ENCODE results near the gene RAVER1.
"Not testable (repeated sequence)": the region's sequence is repeated elsewhere in the genome, so short reads cannot be mapped to it uniquely, and the experiment has no call there.

RAVER1 gene

GRCh38 chr19:10289836-10290356 is 43.4 kb downstream of the RAVER1 start, which contains the start of gene ICAM5:
ICAM5 (plus strand) TSS chr19:10289952; CDS start chr19:10290044, 92 bp downstream.
- peak; percentile 65 for DNase-seq

- DNase-seq, result peak; percentile 49
Observed at GRCh38 chr19:10289167-10289835, 44.0 kb downstream of the RAVER1 start.

- no peak for DNase-seq
Observed at GRCh38 chr19:10288662-10289166, 44.6 kb downstream of the RAVER1 start.

DNA sequence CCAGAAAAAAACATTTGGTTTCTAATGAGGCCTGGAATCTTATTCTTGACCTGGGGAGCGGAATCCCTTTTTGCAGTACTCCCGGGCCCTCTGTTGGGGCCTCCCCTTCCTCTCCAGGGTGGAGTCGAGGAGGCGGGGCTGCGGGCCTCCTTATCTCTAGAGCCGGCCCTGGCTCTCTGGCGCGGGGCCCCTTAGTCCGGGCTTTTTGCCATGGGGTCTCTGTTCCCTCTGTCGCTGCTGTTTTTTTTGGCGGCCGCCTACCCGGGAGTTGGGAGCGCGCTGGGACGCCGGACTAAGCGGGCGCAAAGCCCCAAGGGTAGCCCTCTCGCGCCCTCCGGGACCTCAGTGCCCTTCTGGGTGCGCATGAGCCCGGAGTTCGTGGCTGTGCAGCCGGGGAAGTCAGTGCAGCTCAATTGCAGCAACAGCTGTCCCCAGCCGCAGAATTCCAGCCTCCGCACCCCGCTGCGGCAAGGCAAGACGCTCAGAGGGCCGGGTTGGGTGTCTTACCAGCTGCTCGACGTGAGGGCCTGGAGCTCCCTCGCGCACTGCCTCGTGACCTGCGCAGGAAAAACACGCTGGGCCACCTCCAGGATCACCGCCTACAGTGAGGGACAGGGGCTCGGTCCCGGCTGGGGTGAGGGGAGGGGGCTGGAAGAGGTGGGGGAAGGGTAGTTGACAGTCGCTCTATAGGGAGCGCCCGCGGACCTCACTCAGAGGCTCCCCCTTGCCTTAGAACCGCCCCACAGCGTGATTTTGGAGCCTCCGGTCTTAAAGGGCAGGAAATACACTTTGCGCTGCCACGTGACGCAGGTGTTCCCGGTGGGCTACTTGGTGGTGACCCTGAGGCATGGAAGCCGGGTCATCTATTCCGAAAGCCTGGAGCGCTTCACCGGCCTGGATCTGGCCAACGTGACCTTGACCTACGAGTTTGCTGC is 46.3 kb downstream of the RAVER1 start, which contains the start of gene ICAM4:
Gene ICAM4, plus strand, starts transcription at position 153 of the 935 bp plus-strand sequence. Its CDS starts 58 bp downstream, at position 211.
- DNase-seq, result no peak

DNA sequence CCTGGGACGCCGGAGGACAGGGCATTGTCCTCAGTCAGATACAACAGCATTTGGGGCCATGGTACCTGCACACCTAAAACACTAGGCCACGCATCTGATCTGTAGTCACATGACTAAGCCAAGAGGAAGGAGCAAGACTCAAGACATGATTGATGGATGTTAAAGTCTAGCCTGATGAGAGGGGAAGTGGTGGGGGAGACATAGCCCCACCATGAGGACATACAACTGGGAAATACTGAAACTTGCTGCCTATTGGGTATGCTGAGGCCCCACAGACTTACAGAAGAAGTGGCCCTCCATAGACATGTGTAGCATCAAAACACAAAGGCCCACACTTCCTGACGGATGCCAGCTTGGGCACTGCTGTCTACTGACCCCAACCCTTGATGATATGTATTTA is 47.9 kb downstream of the RAVER1 start:
- DNase-seq, result no peak

DNA sequence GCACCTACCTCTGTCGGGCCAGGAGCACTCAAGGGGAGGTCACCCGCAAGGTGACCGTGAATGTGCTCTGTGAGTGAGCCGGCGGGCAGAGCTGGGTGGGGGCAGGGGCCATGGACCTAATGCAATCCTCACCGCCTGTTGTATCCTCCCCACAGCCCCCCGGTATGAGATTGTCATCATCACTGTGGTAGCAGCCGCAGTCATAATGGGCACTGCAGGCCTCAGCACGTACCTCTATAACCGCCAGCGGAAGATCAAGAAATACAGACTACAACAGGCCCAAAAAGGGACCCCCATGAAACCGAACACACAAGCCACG is 48.4 kb downstream of the RAVER1 start:
- DNase-seq, result no peak

GRCh38 chr19:10284065-10284959 is 49.0 kb downstream of the RAVER1 start:
- no peak for DNase-seq

- DNase-seq, result no peak
Observed at GRCh38 chr19:10283301-10284064, 49.8 kb downstream of the RAVER1 start.

DNA sequence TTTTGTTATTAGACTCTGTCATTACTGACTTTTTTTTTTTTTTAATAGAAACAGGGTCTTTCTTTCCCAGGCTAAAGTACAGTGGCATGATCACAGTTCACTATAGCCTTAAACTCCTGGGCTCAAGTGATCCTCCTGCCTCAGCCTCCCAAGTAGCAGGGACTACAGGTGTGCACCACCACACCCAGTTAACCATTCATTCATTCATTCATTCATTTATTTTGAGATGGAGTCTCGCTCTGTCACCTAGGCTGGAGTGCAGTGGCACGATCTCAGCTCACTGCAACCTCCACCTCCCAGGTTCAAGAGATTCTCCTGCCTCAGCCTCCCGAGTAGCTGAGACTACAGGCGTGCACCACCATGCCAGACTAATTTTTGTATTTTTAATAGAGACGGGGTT is 51.3 kb downstream of the RAVER1 start:
- DNase-seq, result not testable (repeated sequence)

- no peak for DNase-seq
Observed at GRCh38 chr19:10279737-10280442, 53.4 kb downstream of the RAVER1 start.

DNA sequence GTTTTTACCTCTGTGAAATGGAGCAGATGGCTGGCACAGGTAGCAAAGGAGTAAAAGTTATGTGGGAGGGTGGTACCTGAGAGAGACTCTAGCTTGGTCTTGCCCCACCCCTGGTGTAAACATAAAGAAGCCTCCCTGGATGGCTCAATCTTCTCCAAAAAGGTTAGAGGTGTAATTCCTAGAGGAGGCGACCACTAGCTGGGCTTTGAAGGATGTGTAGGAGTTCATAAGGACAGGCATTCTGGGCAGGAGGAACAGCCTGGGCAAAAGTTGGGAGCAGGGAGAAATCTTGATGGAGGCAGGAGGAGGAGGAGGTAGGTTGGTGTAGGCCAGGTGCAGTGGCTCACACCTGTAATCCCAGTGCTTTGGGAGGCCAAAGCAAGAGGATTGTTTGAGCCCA is 54.4 kb downstream of the RAVER1 start:
- no peak for DNase-seq

DNA sequence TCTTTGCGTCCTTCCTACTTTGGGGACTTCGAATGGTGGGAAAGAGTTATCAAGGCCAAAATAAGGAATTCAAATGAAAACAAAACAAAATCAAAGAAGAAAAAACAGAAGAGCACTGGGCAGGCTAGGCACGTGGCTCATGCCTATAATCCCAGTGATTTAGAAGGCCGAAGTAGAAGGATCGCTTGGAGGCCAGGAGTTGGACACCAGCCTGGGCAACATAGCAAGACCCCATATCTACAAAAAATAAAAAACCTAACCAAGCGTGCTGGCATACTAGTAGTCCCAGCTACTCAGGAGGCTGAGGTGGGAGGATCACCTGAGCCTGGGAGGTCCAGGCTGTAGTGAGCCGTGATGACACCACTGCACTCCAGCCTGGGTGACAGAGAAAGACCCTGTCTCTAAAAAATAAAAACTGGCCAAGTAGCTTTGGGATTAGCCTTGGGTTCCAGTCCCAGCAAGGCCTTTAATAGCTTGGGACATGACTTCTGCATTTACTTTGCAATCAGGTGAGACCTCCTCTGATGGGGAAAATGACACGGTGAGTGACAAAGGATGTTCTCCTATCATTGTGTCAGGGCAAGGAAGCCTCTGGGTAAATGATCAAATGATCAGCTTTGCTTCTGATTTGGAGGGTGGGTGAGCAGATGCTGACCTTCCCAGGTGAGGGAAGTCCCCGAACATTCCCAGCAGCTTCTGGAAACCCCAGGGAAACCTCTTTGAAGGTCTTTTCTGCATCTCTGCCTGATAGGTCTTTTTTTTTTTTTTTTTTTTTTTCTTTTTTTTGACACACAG is 55.3 kb downstream of the RAVER1 start:
- no peak for DNase-seq

DNA sequence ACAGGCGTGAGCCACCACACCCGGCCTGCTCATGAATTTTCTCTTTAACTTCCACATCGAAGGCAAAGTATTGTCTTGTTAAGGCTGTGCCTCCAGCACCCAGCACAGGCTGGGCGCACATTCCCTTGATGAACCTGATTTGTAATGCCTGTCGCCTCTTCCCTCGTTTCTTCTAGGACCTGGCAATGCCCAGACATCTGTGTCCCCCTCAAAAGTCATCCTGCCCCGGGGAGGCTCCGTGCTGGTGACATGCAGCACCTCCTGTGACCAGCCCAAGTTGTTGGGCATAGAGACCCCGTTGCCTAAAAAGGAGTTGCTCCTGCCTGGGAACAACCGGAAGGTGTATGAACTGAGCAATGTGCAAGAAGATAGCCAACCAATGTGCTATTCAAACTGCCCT is 58.7 kb downstream of the RAVER1 start:
- DNase-seq, result no peak

DNA sequence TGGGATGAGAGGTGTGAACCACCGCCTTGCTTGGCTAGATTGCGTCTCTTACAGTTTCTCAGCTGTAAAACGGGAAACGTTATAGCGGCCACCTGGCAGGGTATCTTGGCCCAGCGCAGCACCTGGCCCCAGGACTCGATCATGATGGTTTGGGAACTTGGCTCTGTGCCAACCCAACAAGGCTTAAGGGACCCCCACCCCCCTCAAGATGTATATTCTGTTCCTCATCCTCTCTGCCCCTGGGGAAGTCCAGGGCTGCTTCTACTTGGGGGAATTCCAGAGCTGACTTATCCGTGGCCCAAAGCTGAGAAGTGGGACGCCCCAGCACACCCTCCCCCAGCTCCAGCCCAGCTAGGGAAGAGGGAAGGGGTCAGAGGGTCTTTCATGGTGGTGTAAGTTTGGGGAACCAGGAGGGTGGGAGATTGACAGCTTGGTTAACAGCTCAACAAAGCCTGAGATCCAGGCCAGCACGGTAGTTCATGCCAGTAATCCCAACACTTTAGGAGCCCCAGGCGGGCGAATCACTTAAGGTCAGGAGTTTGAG is 61.7 kb downstream of the RAVER1 start:
- no peak for DNase-seq

- peak; percentile 64 for DNase-seq
Observed at GRCh38 chr19:10270616-10271394, 62.5 kb downstream of the RAVER1 start, which contains the start of gene ICAM1. ICAM1 (plus strand) TSS chr19:10271120; CDS start chr19:10271160, 40 bp downstream.

- peak; percentile 48 for DNase-seq
Observed at GRCh38 chr19:10270180-10270615, 63.1 kb downstream of the RAVER1 start.

DNA sequence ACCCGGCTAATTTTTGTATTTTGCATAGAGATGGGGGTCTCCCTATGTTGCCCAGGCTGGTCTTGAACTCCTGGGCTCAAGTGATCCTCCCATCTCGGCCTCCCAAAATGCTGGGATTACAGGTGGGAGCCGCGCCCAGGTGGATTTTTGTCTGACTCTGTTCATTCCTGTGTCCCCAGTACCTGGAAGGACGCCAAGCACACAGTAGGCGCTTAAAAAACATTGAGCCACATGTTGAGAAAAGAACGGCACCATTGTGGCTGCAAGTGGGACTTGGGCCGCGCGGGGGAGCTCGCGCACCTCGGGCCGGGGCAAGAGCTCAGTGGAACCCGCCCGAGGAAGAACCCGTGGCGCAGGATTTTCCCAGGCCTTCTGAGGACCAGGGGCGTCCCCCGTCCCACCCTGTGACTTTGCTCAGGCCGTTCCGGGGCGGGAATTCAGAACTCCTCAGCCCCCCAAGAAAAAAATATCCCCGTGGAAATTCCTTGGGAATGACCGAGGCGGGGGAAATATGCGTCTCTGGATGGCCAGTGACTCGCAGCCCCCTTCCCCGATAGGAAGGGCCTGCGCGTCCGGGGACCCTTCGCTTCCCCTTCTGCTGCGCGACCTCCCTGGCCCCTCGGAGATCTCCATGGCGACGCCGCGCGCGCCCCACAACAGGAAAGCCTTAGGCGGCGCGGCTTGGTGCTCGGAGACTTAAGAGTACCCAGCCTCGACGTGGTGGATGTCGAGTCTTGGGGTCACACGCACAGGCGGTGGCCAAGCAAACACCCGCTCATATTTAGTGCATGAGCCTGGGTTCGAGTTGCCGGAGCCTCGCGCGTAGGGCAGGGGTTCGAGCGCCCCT is 63.8 kb downstream of the RAVER1 start:
- peak; percentile 89 for DNase-seq

DNA sequence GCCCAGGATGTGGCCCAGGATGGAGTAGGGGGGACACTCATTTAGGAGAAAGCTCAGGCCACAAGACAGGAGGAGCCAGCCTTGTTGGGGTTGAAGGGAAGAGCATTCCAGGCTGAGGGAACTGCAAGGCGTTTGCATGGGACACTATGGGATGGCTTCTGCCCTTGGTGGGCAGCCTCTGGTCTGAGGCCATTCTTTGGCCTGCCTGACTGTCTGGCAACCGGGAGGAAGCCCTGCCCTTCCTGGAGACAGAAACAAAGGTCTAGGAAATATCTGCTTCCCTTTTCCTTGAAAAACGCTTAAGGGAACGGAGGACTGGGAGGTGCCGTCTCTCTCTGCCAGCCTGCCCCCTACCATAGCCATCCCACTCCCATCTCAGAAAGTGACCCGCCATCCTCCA is 65.3 kb downstream of the RAVER1 start:
- no peak for DNase-seq
